Immature natural killer cell (primary cell): ENCODE measurements around the gene TM9SF3. TPM values are rescaled to one million over a fixed set of nuclear protein-coding genes. Genes with fewer than 3 reads are reported as not detected.

Experiments used
- DNase-seq, 3 donors: peaks; one replicate each; pipeline ENCODE4 v3.0.0; 2022; ENCODE audit warnings: mixed read lengths in 1 of 3
- H3K27ac Mint-ChIP-seq, 6 donors: one replicate each; pipeline ENCODE4 v1.8.0; 2020; ENCODE audit warnings: mixed read lengths in 6 of 6, mild to moderate bottlenecking in 5 of 6, inconsistent platforms in 4 of 6, moderate library complexity in 3 of 6
- H3K27me3 Mint-ChIP-seq, 3 donors: one replicate each; pipeline ENCODE4 v1.8.0; 2020 to 2021; ENCODE audit warnings: low read depth in 3 of 3, mild to moderate bottlenecking in 3 of 3, mixed read lengths in 3 of 3, moderate library complexity in 3 of 3, inconsistent platforms in 1 of 3
- H3K36me3 Mint-ChIP-seq, 3 donors: one replicate each; pipeline ENCODE4 v1.8.0; 2020; ENCODE audit warnings: mixed read lengths in 3 of 3, inconsistent platforms in 2 of 3, mild to moderate bottlenecking in 2 of 3
- H3K4me1 Mint-ChIP-seq, 2 donors: one replicate each; pipeline ENCODE4 v1.8.0; 2020; ENCODE audit warnings: inconsistent platforms in 2 of 2, mild to moderate bottlenecking in 2 of 2, mixed read lengths in 2 of 2, moderate library complexity in 1 of 2
- H3K4me3 Mint-ChIP-seq, 5 donors: one replicate each; pipeline ENCODE4 v1.8.0; 2020; ENCODE audit warnings: mild to moderate bottlenecking in 5 of 5, mixed read lengths in 5 of 5, inconsistent platforms in 3 of 5, moderate library complexity in 3 of 5
- H3K9me3 Mint-ChIP-seq, 6 donors: one replicate each; pipeline ENCODE4 v1.8.0; 2020; ENCODE audit warnings: mild to moderate bottlenecking in 6 of 6, mixed read lengths in 6 of 6, inconsistent platforms in 4 of 6, moderate library complexity in 3 of 6
- polyA plus RNA-seq, 3 donors: library from polyadenylated mRNA; unstranded; fragments of 300-500 nt; fragmentation: Illumina TruSeq; gene quantifications; one replicate each; pipeline ENCODE4 v1.2.3, GENCODE V29; 2021

Gene TM9SF3
- polyA plus RNA-seq, 3 donors from 2014 or later = 66.9 to 90.9 (median 87.2) TPM

DNA sequence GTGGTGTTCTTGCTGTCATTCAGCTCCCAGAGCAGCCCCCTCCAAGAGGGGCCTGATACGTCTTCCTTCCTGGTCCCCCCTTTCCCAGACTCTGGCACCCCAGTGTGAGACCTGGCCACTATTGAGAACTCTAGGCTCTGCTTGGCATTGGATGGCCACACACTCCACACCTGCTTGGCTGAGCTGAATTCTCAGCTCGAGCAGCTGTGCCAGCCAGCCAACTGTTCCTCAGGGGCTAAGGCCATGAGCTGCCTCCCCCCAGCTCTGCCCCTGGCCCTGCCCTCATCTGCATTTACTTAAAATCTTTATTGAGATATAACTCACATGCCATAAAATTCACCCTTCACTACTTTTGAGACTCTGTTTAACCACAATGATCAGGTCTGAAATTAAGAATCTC is 79.8 kb downstream of the TM9SF3 start:
- H3K4me3 Mint-ChIP-seq = no peak overlapping the region
- H3K36me3 Mint-ChIP-seq = peaks cover 0 to 3% (median 0%) of the 10 kb centered on the region in 3 donors
- no peak overlapping the region for H3K27ac Mint-ChIP-seq
- peaks cover 3 to 12% (median 5%) of the 10 kb centered on the region in 3 donors for H3K27me3 Mint-ChIP-seq
- H3K9me3 Mint-ChIP-seq = no peaks in the 10 kb centered on the region
- no peak for DNase-seq
- peaks cover 3% of the 10 kb centered on the region in 2 donors for H3K4me1 Mint-ChIP-seq

DNA sequence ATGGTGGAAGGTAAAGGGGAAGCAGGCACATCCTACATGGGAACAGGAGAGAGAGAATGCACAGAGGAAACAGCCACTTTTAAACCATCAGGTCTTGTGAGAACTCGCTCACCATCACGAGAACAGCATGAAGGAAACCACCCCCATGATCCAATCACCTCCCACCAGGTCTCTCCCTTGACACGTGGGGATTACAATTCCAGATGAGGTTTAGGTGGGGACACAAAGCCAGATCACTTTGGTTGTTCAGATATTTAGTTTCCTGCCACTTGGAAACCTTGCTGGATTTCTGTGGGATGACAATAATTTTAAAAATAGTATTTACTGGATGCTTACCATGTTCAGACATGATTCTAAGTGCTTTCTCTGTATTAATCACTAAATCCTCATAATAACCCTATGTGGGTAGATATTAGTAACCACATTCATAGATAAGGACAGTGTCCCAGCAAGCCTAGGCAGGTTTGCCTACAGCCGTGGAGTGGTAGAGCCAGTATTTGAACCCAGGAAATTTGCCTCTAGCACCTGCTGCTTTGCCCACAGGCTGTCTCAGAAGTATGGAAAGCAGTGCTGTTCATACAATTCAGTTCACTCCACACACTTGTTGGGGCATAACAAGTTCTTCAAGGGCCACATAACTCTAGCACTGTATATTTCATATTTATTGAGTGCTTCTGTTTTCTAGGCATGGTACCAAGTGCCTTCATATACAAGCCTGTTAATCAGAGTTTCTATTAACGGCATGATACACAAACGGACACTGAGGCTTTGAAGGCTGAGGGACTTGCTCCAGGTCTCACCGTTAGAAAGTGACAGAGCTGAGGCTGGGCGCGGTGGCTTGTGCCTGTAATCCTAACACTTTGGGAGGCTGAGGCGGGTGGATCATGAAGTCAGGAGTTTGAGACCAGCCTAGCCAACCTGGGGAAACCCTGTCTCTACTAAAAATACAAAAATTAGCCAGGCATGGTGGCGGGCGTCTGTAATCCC is 81.4 kb downstream of the TM9SF3 start:
- H3K4me3 Mint-ChIP-seq = no peak overlapping the region
- no peak for DNase-seq
- H3K36me3 Mint-ChIP-seq = peaks cover 0 to 3% (median 0%) of the 10 kb centered on the region in 3 donors
- H3K27ac Mint-ChIP-seq = no peak overlapping the region
- H3K4me1 Mint-ChIP-seq = no peaks in the 10 kb centered on the region
- peaks cover 2 to 9% (median 4%) of the 10 kb centered on the region in 3 donors for H3K27me3 Mint-ChIP-seq
- H3K9me3 Mint-ChIP-seq = no peaks in the 10 kb centered on the region

DNA sequence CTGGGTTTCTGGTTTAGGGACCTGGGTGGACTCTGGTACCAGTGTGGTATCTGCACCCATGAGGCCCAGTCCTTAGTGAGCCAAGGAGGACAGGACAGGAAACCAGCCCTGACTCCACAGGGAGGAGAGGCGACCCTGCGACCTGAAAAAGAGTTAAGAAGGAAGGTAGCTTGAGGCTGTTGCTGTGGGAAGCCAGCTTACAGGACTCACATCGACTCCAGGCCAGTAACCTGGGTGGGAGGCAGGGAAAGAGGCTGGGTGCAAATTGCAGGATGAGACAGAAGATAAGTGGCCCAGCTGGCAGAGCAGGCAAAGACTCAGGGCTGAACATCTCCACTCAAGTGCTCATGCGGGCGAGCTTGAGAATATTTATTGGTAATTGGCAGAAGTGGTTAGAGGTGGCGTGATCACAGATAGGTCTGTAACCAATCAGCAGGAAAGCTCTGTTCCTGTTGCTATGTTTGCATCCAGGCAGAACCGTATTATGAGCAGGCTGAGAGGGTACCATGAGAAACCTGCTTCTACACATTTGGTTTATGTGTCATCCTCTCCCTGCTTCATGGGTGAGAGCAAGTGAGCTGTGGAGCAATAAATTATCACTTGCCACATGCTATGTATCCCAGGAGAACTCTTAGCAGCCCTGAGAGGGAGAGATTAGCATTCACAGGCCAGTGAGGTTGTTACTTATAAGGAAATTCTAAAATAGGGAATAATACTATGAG is 84.1 kb downstream of the TM9SF3 start:
- H3K9me3 Mint-ChIP-seq = no peaks in the 10 kb centered on the region
- no peaks in the 10 kb centered on the region for H3K4me1 Mint-ChIP-seq
- H3K36me3 Mint-ChIP-seq = peaks cover 0 to 3% (median 0%) of the 10 kb centered on the region in 3 donors
- H3K27me3 Mint-ChIP-seq = peaks cover 2 to 9% (median 7%) of the 10 kb centered on the region in 3 donors
- no peak overlapping the region for H3K4me3 Mint-ChIP-seq
- DNase-seq = no peak
- no peak overlapping the region for H3K27ac Mint-ChIP-seq

DNA sequence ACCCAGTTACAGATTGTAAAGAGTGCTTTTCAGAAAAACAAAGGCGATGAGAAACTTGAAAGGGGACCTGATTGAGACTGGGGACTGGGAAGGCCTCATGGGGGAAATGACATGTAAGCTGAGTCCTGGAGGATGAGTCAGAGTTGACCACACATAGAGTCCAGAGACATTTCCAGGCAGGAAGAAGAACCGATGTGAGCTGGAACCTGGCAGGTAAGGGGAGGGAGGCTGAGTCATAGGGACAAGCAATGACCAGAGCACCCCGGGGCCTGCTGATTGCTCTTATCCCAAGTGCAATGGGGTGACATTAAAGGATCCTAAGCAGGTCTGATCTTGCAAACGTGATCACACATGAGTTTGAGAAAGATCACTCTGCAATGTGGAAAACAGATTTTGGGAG is 84.8 kb downstream of the TM9SF3 start:
- DNase-seq = no peak
- Mint-ChIP-seq H3K9me3 (no peaks in the 10 kb centered on the region), H3K36me3 (no peaks in the 10 kb centered on the region), H3K27ac (no peak overlapping the region), H3K27me3 (peaks cover 0 to 9% (median 9%) of the 10 kb centered on the region in 3 donors), H3K4me3 (no peak overlapping the region), H3K4me1 (no peaks in the 10 kb centered on the region)

DNA sequence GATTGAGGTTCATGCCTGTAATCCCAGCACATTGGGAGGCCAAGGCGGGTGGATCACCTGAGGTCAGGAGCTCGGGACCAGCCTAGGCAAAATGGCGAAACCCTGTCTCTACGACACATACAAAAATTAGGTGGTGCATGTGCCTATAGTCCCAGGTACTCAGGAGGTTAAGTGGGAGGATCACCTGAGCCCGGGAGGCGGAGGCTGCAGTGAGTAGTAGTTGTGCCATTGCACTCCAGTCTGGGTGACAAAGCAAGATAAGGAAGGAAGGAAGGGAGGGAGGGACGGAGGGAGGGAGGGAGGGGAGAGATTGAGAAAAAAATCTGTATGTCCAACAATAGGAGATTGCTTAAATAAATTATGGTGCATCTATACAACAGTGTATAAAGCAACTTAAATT is 86.3 kb downstream of the TM9SF3 start:
- Mint-ChIP-seq H3K4me1 (no peaks in the 10 kb centered on the region), H3K4me3 (no peak overlapping the region), H3K36me3 (no peaks in the 10 kb centered on the region), H3K27me3 (peaks cover 0 to 14% (median 9%) of the 10 kb centered on the region in 3 donors), H3K27ac (no peak overlapping the region), H3K9me3 (no peaks in the 10 kb centered on the region)
- no peak for DNase-seq

DNA sequence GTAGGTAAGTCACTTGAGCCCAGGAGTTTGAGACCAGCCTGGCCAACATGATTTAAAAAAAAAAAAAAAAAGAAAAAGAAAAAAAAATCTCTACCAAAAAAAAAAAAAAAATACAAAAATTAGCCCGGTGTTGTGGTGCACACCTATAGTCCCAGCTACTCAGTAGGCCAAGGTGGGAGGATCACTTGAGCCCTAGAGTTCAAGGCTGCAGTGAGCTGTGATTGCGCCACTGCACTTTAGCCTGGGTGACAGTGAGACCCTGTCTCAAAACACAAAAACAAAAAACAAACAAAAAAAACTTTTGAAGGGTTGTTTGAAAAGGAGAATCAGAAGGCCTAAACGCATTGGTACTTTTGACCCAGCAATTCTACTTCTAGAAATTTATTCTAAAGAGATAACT is 86.8 kb downstream of the TM9SF3 start:
- Mint-ChIP-seq H3K27ac (no peak overlapping the region), H3K4me1 (no peaks in the 10 kb centered on the region), H3K4me3 (no peak overlapping the region), H3K27me3 (peaks cover 0 to 14% (median 9%) of the 10 kb centered on the region in 3 donors), H3K36me3 (no peaks in the 10 kb centered on the region), H3K9me3 (no peaks in the 10 kb centered on the region)
- DNase-seq = no peak

DNA sequence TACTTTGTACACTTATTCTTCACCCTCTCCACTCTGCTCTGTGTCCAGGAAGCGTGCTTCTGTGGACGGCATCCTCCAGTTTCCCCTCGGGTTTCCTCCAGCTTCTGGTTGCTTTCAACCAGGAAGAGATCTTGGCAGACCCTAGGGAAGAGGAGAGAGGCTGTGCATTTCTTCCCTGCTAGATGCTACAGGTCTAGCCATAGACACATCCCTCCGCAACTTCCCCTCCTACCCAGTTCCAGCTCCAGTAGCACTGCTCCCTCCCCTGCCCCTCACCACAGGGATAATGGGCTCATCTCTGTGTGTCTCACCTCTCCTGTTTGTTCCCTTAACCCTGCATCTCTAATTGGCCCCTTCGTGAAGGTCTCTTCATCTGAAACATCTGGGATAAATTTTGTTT is 89.4 kb downstream of the TM9SF3 start:
- Mint-ChIP-seq H3K36me3 (no peaks in the 10 kb centered on the region), H3K4me3 (no peak overlapping the region)

DNA sequence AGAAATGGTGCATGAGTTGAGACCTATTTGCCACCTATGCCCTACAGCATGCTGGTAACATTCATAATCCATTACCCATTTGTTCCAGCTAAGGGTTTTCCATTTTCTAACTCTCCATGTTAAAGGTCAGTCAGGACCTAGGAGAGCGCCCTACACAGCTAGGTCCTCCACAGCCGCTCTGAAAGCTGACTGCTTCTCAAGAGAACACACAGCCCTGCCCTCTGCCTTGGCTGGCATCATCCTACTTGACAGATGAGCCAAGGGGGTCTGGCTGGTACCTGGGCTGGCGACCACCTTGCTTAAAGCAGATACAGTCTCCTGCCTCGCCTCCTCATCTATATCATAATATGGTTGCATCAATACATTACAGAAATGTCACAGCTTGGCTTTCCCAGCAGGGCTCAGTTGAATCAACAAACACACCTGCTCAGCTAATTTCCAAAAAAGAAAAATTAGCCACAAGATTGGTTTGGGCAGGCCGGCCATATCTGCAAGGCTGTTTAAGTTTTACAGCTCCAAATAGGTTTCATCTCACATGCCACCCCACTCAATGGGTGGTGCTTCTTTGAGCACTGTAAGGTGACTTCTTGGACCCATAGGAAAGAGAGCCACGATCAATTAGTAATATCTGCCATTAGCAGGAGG is 90.4 kb downstream of the TM9SF3 start:
- Mint-ChIP-seq H3K4me1 (no peaks in the 10 kb centered on the region), H3K27me3 (peaks cover 0 to 10% (median 8%) of the 10 kb centered on the region in 3 donors), H3K9me3 (no peaks in the 10 kb centered on the region), H3K36me3 (no peaks in the 10 kb centered on the region), H3K4me3 (no peak overlapping the region), H3K27ac (no peak overlapping the region)
- no peak for DNase-seq

More for the DNA sequence above, 89.4 kb downstream of the TM9SF3 start:
- no peaks in the 10 kb centered on the region for H3K4me1 Mint-ChIP-seq
- H3K9me3 Mint-ChIP-seq = no peaks in the 10 kb centered on the region
- H3K27me3 Mint-ChIP-seq = peaks cover 0 to 8% (median 7%) of the 10 kb centered on the region in 3 donors
- H3K27ac Mint-ChIP-seq = no peak overlapping the region
- no peak for DNase-seq

DNA sequence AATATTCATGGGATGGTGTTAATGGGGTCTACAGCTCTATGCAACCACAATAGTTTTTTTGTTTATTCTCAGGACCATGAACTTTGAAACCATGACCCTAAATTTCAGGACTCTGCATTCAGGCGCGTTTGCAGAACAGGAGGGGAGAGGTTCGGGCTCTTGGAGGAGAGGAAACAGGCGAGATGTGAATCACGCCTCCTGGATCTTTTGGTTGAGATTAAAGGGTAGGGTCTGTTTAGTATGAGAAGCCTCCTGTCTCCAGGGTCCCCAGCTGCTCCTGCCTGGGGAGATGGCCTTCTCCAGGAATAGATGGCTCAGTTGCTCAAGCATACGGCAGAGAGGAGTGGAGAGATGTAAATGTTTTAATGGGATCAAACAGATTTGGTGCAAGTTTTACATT is 91.3 kb downstream of the TM9SF3 start:
- H3K27ac Mint-ChIP-seq = no peak overlapping the region
- peaks cover 0 to 8% (median 8%) of the 10 kb centered on the region in 3 donors for H3K27me3 Mint-ChIP-seq
- H3K4me3 Mint-ChIP-seq = no peak overlapping the region
- H3K36me3 Mint-ChIP-seq = no peaks in the 10 kb centered on the region
- H3K9me3 Mint-ChIP-seq = no peaks in the 10 kb centered on the region
- no peaks in the 10 kb centered on the region for H3K4me1 Mint-ChIP-seq
- DNase-seq = no peak

DNA sequence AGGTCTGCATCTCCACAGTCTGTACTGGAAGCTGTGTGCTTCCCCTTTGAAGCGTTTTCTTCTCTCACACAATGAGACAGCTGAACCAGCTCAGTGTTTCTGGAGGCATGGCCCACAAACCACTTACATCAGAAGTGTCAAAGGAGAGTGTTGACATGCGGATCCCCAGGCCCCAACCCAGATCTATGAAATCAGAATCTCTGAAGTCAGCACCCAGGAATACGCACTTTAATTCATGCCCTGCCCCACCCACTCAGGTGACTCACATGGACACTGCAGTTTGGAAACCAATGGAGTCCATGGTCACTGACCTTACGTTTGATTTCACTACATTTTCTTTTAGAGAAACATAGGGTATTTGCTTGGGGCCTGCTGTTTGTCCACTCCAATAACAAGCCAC is 92.1 kb downstream of the TM9SF3 start:
- H3K27ac Mint-ChIP-seq = no peak overlapping the region
- no peak for DNase-seq
- H3K4me1 Mint-ChIP-seq = no peaks in the 10 kb centered on the region
- H3K27me3 Mint-ChIP-seq = peaks cover 0 to 8% (median 8%) of the 10 kb centered on the region in 3 donors
- no peak overlapping the region for H3K4me3 Mint-ChIP-seq
- H3K36me3 Mint-ChIP-seq = no peaks in the 10 kb centered on the region
- H3K9me3 Mint-ChIP-seq = no peaks in the 10 kb centered on the region

DNA sequence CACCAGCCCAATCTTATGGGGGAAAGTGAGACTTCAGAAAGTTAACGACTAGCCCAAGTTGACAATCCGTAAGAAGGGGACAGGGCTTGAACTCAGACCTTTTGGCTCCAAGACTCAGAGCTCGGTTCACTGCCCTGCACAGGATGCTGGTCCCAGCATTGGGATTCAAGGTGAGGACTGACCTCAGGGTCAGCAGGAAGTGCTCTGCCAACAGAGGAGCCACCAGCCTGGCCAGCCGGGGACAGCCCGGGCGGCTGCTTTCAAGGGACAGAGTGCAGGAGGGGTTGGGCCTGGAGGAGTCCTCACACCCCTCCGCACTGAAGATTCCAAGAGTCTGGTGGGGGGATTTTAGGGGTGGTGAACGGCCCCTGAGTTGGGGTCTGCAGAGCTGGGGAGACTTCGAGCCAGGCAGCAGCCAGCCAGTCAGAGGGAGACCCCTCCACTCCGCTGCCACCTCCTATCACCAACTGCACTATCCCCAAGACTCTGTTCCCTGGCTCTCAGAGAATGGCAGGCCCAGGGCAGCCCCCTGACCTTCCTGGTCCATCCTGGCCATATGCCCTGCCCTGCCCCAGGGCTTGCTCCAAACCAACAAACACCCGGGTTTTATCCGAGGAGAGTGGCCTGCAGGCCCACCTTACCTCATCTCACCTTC is 92.8 kb downstream of the TM9SF3 start:
- peaks cover 0 to 8% (median 8%) of the 10 kb centered on the region in 3 donors for H3K27me3 Mint-ChIP-seq
- no peaks in the 10 kb centered on the region for H3K9me3 Mint-ChIP-seq
- H3K36me3 Mint-ChIP-seq = no peaks in the 10 kb centered on the region
- no peaks in the 10 kb centered on the region for H3K4me1 Mint-ChIP-seq
- DNase-seq = no peak
- no peak overlapping the region for H3K4me3 Mint-ChIP-seq
- no peak overlapping the region for H3K27ac Mint-ChIP-seq

DNA sequence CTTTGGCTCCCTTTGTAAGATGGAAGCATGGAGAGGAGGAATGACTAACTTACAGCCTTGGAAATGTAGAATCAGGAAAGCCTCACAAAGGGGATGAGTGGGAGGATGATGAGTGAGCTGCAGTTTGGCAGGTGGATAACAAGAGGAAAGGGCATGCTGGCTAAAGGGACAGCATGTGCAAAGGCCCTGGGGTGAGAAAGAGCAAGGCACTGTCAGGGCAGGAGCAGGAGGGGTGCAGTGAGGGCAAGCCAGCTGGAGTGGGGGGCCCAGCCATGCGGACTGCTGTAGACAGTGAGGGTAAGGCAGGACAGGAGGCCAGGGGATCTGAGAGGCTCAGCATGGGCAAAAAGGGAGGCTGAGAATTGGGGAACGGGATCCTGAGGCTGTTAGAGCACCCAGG is 93.6 kb downstream of the TM9SF3 start:
- H3K4me3 Mint-ChIP-seq = no peak overlapping the region
- H3K27ac Mint-ChIP-seq = peak overlapping the region in 1 of 6 donors; percentile 52
- H3K27me3 Mint-ChIP-seq = peaks cover 0 to 8% (median 8%) of the 10 kb centered on the region in 3 donors
- no peak for DNase-seq
- no peaks in the 10 kb centered on the region for H3K4me1 Mint-ChIP-seq
- no peaks in the 10 kb centered on the region for H3K9me3 Mint-ChIP-seq
- no peaks in the 10 kb centered on the region for H3K36me3 Mint-ChIP-seq

DNA sequence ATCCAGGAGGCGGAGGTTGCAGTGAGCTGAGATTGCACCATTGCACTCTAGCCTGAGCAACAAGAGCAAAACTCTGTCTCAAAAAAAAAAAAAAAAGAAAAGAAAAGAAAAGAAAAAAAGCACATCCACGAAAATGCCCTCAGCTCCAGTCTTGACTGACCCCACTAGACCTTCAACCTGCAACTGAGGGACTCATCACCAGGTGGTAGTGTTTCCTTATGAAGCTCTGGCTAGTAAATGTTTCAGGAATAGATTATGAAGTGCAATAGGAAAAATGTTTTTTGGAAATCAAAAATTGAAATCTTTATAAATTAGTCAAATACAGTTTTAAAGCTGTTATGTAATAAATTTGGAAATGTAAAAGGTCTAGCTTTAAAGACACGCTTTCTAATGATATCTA is 95.5 kb downstream of the TM9SF3 start:
- no peaks in the 10 kb centered on the region for H3K4me1 Mint-ChIP-seq
- no peaks in the 10 kb centered on the region for H3K36me3 Mint-ChIP-seq
- H3K9me3 Mint-ChIP-seq = no peaks in the 10 kb centered on the region
- no peak overlapping the region for H3K4me3 Mint-ChIP-seq
- no peak for DNase-seq
- peaks cover 0 to 7% (median 6%) of the 10 kb centered on the region in 3 donors for H3K27me3 Mint-ChIP-seq
- no peak overlapping the region for H3K27ac Mint-ChIP-seq
